ENCODE data around the gene PARD3.
"Not testable (repeated sequence)": the region's sequence is repeated elsewhere in the genome, so short reads cannot be mapped to it uniquely, and the experiment has no call there.

Gene PARD3

GRCh38 chr10:34707656-34708055 is 107.4 kb downstream of the PARD3 start:
- no peak for DNase-seq

GRCh38 chr10:34706992-34707391 is 108.1 kb downstream of the PARD3 start:
- not testable (repeated sequence) for DNase-seq

GRCh38 chr10:34706147-34706546 is 108.9 kb downstream of the PARD3 start:
- DNase-seq = no peak

- no peak for DNase-seq
Measured at GRCh38 chr10:34705563-34705962, 109.5 kb downstream of the PARD3 start.

- DNase-seq = no peak
Measured at GRCh38 chr10:34704526-34705184, 110.4 kb downstream of the PARD3 start.

GRCh38 chr10:34702982-34703381 is 112.1 kb downstream of the PARD3 start:
- DNase-seq = no peak

- no peak for DNase-seq
Measured at GRCh38 chr10:34702093-34702937, 112.8 kb downstream of the PARD3 start.

- no peak for DNase-seq
Measured at GRCh38 chr10:34701194-34701593, 113.9 kb downstream of the PARD3 start.

- DNase-seq = not testable (repeated sequence)
Measured at GRCh38 chr10:34700752-34701151, 114.3 kb downstream of the PARD3 start.

GRCh38 chr10:34699904-34700517 is 115.1 kb downstream of the PARD3 start:
- no peak for DNase-seq

GRCh38 chr10:34698979-34699378 is 116.1 kb downstream of the PARD3 start:
- DNase-seq = no peak

GRCh38 chr10:34698248-34698831 is 116.8 kb downstream of the PARD3 start:
- no peak for DNase-seq

GRCh38 chr10:34697351-34698247 is 117.5 kb downstream of the PARD3 start:
- no peak for DNase-seq

GRCh38 chr10:34696423-34696822 is 118.7 kb downstream of the PARD3 start:
- DNase-seq = no peak

GRCh38 chr10:34690383-34691049 is 124.6 kb downstream of the PARD3 start:
- DNase-seq = no peak

GRCh38 chr10:34689053-34689452 is 126.0 kb downstream of the PARD3 start:
- no peak for DNase-seq

- no peak for DNase-seq
Measured at GRCh38 chr10:34687434-34688210, 127.5 kb downstream of the PARD3 start.

GRCh38 chr10:34682580-34682979 is 132.5 kb downstream of the PARD3 start:
- DNase-seq = no peak

GRCh38 chr10:34681933-34682332 is 133.2 kb downstream of the PARD3 start:
- no peak for DNase-seq

- no peak for DNase-seq
Measured at GRCh38 chr10:34679177-34679576, 135.9 kb downstream of the PARD3 start.

- no peak for DNase-seq
Measured at GRCh38 chr10:34677591-34677990, 137.5 kb downstream of the PARD3 start.
